GM19467 (cell line): ENCODE measurements around the gene C22orf31.

ENCODE experiments used
- ATAC-seq: cut with Tn5 transposase; IDR thresholded peaks from one replicate; pipeline ENCODE4 v1.9.1; 2021; ENCODE audit warnings: mild to moderate bottlenecking, moderate library complexity; ENCODE audit not compliant: unreplicated experiment

C22orf31 gene

GRCh38 chr22:29081517-29082236 lies 20.0 kb upstream of the C22orf31 start:
- ATAC-seq: no peak

GRCh38 chr22:29080106-29080975 lies 18.7 kb upstream of the C22orf31 start:
- ATAC-seq: no peak

GRCh38 chr22:29079218-29079901 lies 17.7 kb upstream of the C22orf31 start:
- ATAC-seq: no peak

- ATAC-seq: no peak
Observed at GRCh38 chr22:29078869-29079207, 17.2 kb upstream of the C22orf31 start.

- ATAC-seq: no peak
Observed at GRCh38 chr22:29078036-29078868, 16.6 kb upstream of the C22orf31 start.

GRCh38 chr22:29074276-29074772 lies 12.7 kb upstream of the C22orf31 start:
- no peak for ATAC-seq

- ATAC-seq: no peak
Observed at GRCh38 chr22:29073618-29074275, 12.1 kb upstream of the C22orf31 start.

GRCh38 chr22:29072979-29073617 lies 11.5 kb upstream of the C22orf31 start, which contains the start of gene KREMEN1:
TSS of gene KREMEN1 (plus strand) at chr22:29073035. CDS start at chr22:29073131, 96 bp downstream.
- ATAC-seq: no peak

GRCh38 chr22:29072193-29072978 lies 10.8 kb upstream of the C22orf31 start:
- peak; percentile 81 for ATAC-seq

GRCh38 chr22:29071261-29072045 lies 9.8 kb upstream of the C22orf31 start:
- ATAC-seq: no peak

GRCh38 chr22:29070490-29070889 lies 8.9 kb upstream of the C22orf31 start:
- no peak for ATAC-seq

- ATAC-seq: no peak
Observed at GRCh38 chr22:29069463-29069862, 7.8 kb upstream of the C22orf31 start.

GRCh38 chr22:29065468-29066190 lies 4.0 kb upstream of the C22orf31 start:
- no peak for ATAC-seq

GRCh38 chr22:29062286-29062821 lies 723 bp upstream of the C22orf31 start:
- ATAC-seq: no peak

GRCh38 chr22:29060931-29061330 lies 700 bp downstream of the C22orf31 start:
- no peak for ATAC-seq

GRCh38 chr22:29060251-29060869 lies 1.3 kb downstream of the C22orf31 start:
- no peak for ATAC-seq
